Ascending aorta (tissue), 2 donors: ENCODE measurements around the gene ATOSA. TPM values are rescaled to one million over a fixed set of nuclear protein-coding genes. Genes with fewer than 3 reads are reported as not detected.

Experiments used
- DNase-seq, 2 donors: peaks; one replicate each; pipeline ENCODE4 v3.0.0-alpha.2; 2019; ENCODE audit warnings: low spot score in 2 of 2
- H3K27ac ChIP-seq, 2 donors: fragments of 200-600 bp; sonication (generic); one replicate each; pipeline ENCODE4 v1.5.1; 2016 to 2017; ENCODE audit warnings: mild to moderate bottlenecking in 1 of 2
- H3K27me3 ChIP-seq: fragments of 200-600 bp; sonication (generic); one replicate; pipeline ENCODE4 v1.5.1; 2017
- H3K36me3 ChIP-seq, 2 donors: fragments of 200-600 bp; sonication (generic); one replicate each; pipeline ENCODE4 v1.5.1; 2016
- H3K4me1 ChIP-seq, 2 donors: fragments of 200-600 bp; sonication (generic); one replicate each; pipeline ENCODE4 v1.5.1; 2016 to 2017; ENCODE audit warnings: mild to moderate bottlenecking in 1 of 2
- H3K4me3 ChIP-seq, 2 donors: fragments of 200-600 bp; sonication (generic); one replicate each; pipeline ENCODE4 v1.5.1; 2016 to 2017; ENCODE audit warnings: mild to moderate bottlenecking in 1 of 2
- H3K9me3 ChIP-seq, 2 donors: fragments of 200-600 bp; sonication (generic); one replicate each; pipeline ENCODE4 v1.5.1; 2016
- intact Hi-C: fragments of 100-400 bp; cut with DNase I; formaldehyde crosslinking; loops from one replicate; pipeline ENCODE4 v1.15.1; 2023
- total RNA-seq: library from RNA; depleted of rRNA; stranded (reverse); fragments of >200 nt; gene quantifications from one replicate; pipeline ENCODE4 v1.1.0, GENCODE V29; 2016
- TF ChIP-seq, protein P1 (sequence below), 3 experiments: fragments of 200-600 bp in 2 of 3; fragments of 450-650 bp in 1 of 3; sonication (generic) in 2 of 3; IDR thresholded peaks; one replicate each; pipeline ENCODE4 v1.5.1; 2016 to 2019; ENCODE audit warnings: antibody characterized with exemption in 3 of 3, mild to moderate bottlenecking in 1 of 3, moderate library complexity in 1 of 3

ATOSA gene
- total RNA-seq, 1 donor from 2014 or later: 29.9 TPM

DNA sequence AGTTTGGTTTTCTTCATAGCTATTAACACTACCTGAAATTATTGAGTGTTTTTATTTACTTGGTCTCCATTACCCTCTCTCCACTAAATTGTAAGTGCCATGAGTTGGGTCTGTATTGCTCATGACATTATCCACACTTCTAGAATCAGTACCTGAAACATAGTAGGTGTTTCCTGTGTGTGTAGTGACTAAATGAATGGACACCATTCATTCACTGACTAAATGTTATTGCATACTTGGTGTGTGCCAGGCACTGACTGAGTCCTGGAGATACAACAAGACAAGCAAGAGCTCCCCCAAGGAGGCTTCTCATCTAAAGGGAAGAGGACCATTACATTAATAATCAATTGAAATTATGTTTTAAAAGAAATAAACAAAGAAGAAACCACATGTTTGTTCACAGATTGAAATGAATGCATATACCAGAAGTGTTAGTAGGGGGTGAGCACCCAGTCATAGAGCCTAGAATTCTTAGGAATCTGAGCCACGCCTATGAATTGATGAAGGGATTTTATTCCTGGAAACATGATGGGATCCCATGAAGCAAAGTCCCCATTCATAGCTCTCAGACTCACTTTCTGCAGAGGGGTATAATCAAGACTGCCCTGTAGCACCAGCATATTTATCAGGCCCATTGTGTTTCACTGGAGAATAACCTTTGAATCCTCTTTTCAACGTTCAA is 31.7 kb upstream of the ATOSA start:
- H3K4me1 ChIP-seq: no peaks in the 10 kb centered on the region
- H3K36me3 ChIP-seq: no peaks in the 10 kb centered on the region
- no peak overlapping the region for H3K27ac ChIP-seq
- DNase-seq: no peak
- H3K9me3 ChIP-seq: no peaks in the 10 kb centered on the region
- TF ChIP-seq, protein P1, sequence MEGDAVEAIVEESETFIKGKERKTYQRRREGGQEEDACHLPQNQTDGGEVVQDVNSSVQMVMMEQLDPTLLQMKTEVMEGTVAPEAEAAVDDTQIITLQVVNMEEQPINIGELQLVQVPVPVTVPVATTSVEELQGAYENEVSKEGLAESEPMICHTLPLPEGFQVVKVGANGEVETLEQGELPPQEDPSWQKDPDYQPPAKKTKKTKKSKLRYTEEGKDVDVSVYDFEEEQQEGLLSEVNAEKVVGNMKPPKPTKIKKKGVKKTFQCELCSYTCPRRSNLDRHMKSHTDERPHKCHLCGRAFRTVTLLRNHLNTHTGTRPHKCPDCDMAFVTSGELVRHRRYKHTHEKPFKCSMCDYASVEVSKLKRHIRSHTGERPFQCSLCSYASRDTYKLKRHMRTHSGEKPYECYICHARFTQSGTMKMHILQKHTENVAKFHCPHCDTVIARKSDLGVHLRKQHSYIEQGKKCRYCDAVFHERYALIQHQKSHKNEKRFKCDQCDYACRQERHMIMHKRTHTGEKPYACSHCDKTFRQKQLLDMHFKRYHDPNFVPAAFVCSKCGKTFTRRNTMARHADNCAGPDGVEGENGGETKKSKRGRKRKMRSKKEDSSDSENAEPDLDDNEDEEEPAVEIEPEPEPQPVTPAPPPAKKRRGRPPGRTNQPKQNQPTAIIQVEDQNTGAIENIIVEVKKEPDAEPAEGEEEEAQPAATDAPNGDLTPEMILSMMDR (IDR thresholded peaks at IDR 0.05): no peak
- no peaks in the 10 kb centered on the region for H3K27me3 ChIP-seq
- H3K4me3 ChIP-seq: no peak overlapping the region
- intact Hi-C loops: no loop called here

GRCh38 chr15:52710050-52710707 is 31.0 kb upstream of the ATOSA start:
- DNase-seq: no peak
- Histone ChIP-seq H3K27me3 (no peaks in the 10 kb centered on the region), H3K9me3 (no peaks in the 10 kb centered on the region), H3K36me3 (no peaks in the 10 kb centered on the region), H3K4me3 (no peak overlapping the region), H3K4me1 (no peaks in the 10 kb centered on the region), H3K27ac (no peak overlapping the region)
- intact Hi-C loops: no loop called here
- TF ChIP-seq, protein P1 (IDR thresholded peaks at IDR 0.05): no peak

GRCh38 chr15:52709187-52709981 is 30.2 kb upstream of the ATOSA start:
- TF ChIP-seq, protein P1 (IDR thresholded peaks at IDR 0.05): no peak

DNA sequence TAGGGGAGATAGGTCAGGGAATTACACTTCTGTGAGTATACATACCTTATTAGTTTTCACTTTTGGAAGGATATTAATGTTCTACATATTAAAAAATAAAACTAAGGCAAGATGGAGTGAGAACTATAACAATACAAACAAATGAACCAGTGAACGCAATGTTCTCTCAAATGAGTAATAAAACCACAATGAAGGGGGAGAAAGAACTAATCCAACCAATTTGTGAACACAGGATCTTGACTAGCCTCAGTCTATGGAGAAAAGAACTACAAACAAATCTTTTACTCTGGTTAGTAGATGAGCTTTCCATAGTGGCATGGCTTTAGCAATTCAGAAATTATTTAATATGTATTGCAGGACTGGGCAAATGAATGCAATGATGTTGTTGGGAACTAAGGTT is 26.9 kb upstream of the ATOSA start:
- Histone ChIP-seq H3K4me3 (no peak overlapping the region), H3K27me3 (no peaks in the 10 kb centered on the region), H3K36me3 (no peaks in the 10 kb centered on the region), H3K9me3 (no peaks in the 10 kb centered on the region), H3K4me1 (no peaks in the 10 kb centered on the region), H3K27ac (no peak overlapping the region)
- no peak for DNase-seq
- intact Hi-C loops: no loop called here
- TF ChIP-seq, protein P1 (IDR thresholded peaks at IDR 0.05): no peak

More at GRCh38 chr15:52709187-52709981, 30.2 kb upstream of the ATOSA start:
- DNase-seq: no peak
- H3K4me3 ChIP-seq: no peak overlapping the region
- H3K4me1 ChIP-seq: no peaks in the 10 kb centered on the region
- H3K36me3 ChIP-seq: no peaks in the 10 kb centered on the region
- H3K9me3 ChIP-seq: no peaks in the 10 kb centered on the region
- intact Hi-C loops: no loop called here
- no peak overlapping the region for H3K27ac ChIP-seq
- no peaks in the 10 kb centered on the region for H3K27me3 ChIP-seq

- Histone ChIP-seq H3K9me3 (no peaks in the 10 kb centered on the region), H3K27me3 (no peaks in the 10 kb centered on the region), H3K4me1 (no peaks in the 10 kb centered on the region), H3K36me3 (no peaks in the 10 kb centered on the region), H3K27ac (no peak overlapping the region), H3K4me3 (no peak overlapping the region)
- TF ChIP-seq, protein P1 (IDR thresholded peaks at IDR 0.05): no peak
- intact Hi-C loops: no loop called here
- no peak for DNase-seq
These were observed 23.2 kb upstream of the ATOSA start for GRCh38 chr15:52702390-52702789.
